GM08714 (cell line): ENCODE results near the gene NKAIN1.

ENCODE experiments used
- H3K4me3 ChIP-seq: fragments of 200-500 bp; sonication (Bioruptor generic); 2 replicates; pipeline ENCODE4 v1.5.1; 2014; ENCODE audit warnings: mild to moderate bottlenecking, low read length, inconsistent platforms
- ZNF274 ChIP-seq: IDR thresholded peaks from 2 replicates; pipeline ENCODE4 v1.6.1; 2012; ENCODE audit warnings: mild to moderate bottlenecking, low read depth, low read length

NKAIN1 gene

GRCh38 chr1:31135973-31136600 lies 103.6 kb downstream of the NKAIN1 start:
- no peak overlapping the region for H3K4me3 ChIP-seq
- no peak for TF ChIP-seq ZNF274

GRCh38 chr1:31133368-31133767 lies 106.3 kb downstream of the NKAIN1 start:
- no peak for TF ChIP-seq ZNF274
- H3K4me3 ChIP-seq, result no peak overlapping the region
